CD4-positive, alpha-beta T cell (primary cell): ENCODE measurements around the gene KCNN3. TPM values are rescaled to one million over a fixed set of nuclear protein-coding genes. Genes with fewer than 3 reads are reported as not detected.
A peak's percentile ranks its signal among the peaks of the same experiment; 100 is the strongest.

Experiments used
- ATAC-seq: fragments of 200-7000 bp; cut with Tn5 transposase; one replicate; pipeline ENCODE4 v1.10.0; 2022; ENCODE audit warnings: mild to moderate bottlenecking; ENCODE audit not compliant: poor library complexity
- CTCF ChIA-PET: fragments of 350-600 bp; sonication (Branson Sonifier 250); formaldehyde crosslinking; loops from one replicate; lab custom pipeline; 2021; ENCODE audit warnings: antibody characterized with exemption, inconsistent platforms; lab: Charles Lee
- POLR2A ChIA-PET: fragments of 350-600 bp; sonication (Branson Sonifier 250); formaldehyde crosslinking; loops from one replicate; lab custom pipeline; 2021; ENCODE audit warnings: antibody characterized with exemption, inconsistent platforms; lab: Charles Lee
- DNase-seq, 14 experiments: peaks; one replicate each; pipeline ENCODE4 v3.0.0-alpha.2; 2013 to 2020; ENCODE audit warnings: mixed read lengths in 2 of 14
- H3K27ac ChIP-seq, 2 donors: one replicate each; pipeline versions ENCODE4 v1.5.1 to v1.7.0; 2013; ENCODE audit warnings: low read length in 2 of 2, low read depth in 1 of 2, mild to moderate bottlenecking in 1 of 2
- H3K27me3 ChIP-seq, 2 experiments: 1 replicate in 1 of 2; 2 replicates in 1 of 2; pipeline versions ENCODE4 v1.6.1 to v1.7.0; 2013; ENCODE audit warnings: low read length in 2 of 2, control low read depth in 1 of 2, mild to moderate bottlenecking in 1 of 2, moderate library complexity in 1 of 2; ENCODE audit not compliant: insufficient read depth in 2 of 2, control insufficient read depth in 1 of 2
- H3K36me3 ChIP-seq: one replicate; pipeline ENCODE4 v1.6.1; 2013; ENCODE audit warnings: low read length, control low read depth; ENCODE audit not compliant: insufficient read depth
- H3K4me1 ChIP-seq: one replicate; pipeline ENCODE4 v1.6.1; 2013; ENCODE audit warnings: low read length, control low read depth; ENCODE audit not compliant: insufficient read depth
- H3K4me3 ChIP-seq: one replicate; pipeline ENCODE4 v1.5.1; 2013; ENCODE audit warnings: mild to moderate bottlenecking, low read length, moderate library complexity
- H3K9me3 ChIP-seq, 2 experiments: 1 replicate in 1 of 2; 2 replicates in 1 of 2; pipeline versions ENCODE4 v1.6.1 to v1.7.0; 2013; ENCODE audit warnings: low read length in 2 of 2, mild to moderate bottlenecking in 2 of 2, control low read depth in 1 of 2, moderate library complexity in 1 of 2; ENCODE audit not compliant: control insufficient read depth in 1 of 2, insufficient read depth in 1 of 2
- H3K27ac Mint-ChIP-seq: one replicate; pipeline ENCODE4 v1.8.0; 2020; ENCODE audit warnings: mixed read lengths
- H3K27me3 Mint-ChIP-seq: one replicate; pipeline ENCODE4 v1.8.0; 2021; ENCODE audit warnings: mixed read lengths
- H3K36me3 Mint-ChIP-seq: one replicate; pipeline ENCODE4 v1.8.0; 2021; ENCODE audit warnings: low read depth, mixed read lengths
- H3K4me1 Mint-ChIP-seq: one replicate; pipeline ENCODE4 v1.8.0; 2021; ENCODE audit warnings: low read depth, mixed read lengths
- H3K4me3 Mint-ChIP-seq: one replicate; pipeline ENCODE4 v1.8.0; 2020; ENCODE audit warnings: mild to moderate bottlenecking, mixed read lengths
- H3K9me3 Mint-ChIP-seq: one replicate; pipeline ENCODE4 v1.8.0; 2020; ENCODE audit warnings: mixed read lengths
- CTCF ChIP-seq: fragments of 200-600 bp; IDR thresholded peaks from one replicate; pipeline ENCODE4 v1.8.0; 2022; ENCODE audit warnings: antibody characterized with exemption, mild to moderate bottlenecking
- intact Hi-C, 2 experiments: fragments of 100-400 bp; cut with DNase I in 1 of 2; cut with micrococcal nuclease in 1 of 2; formaldehyde crosslinking; loops; one replicate each; pipeline versions ENCODE4 v1.15.1 to v1.9.0; 2023 to 2025; cut with DNase I, micrococcal nuclease
- polyA plus RNA-seq, 2 donors: library from polyadenylated mRNA; unstranded; fragments of 120-200 nt; gene quantifications; one replicate each; pipeline ENCODE4 v1.2.1, GENCODE V29; 2013
- total RNA-seq, 174 experiments: library from RNA in 2 of 174; stranded (reverse) in 2 of 174; gene quantifications; one replicate each; pipeline ENCODE4 v1.2.3 and lab custom pipeline; 2021 to 2026

KCNN3 gene
- not detected for total RNA-seq
- polyA plus RNA-seq (2013, experiment 1 of 2): 0.05 TPM
- polyA plus RNA-seq (2013, experiment 2 of 2): 0.15 TPM
- total RNA-seq (lab: John Stamatoyannopoulos, UW): 0 to 2.4 (median 0.30) reads per million in 172 experiments

- POLR2A ChIA-PET: interaction anchor here (0.9 kb wide), 1 partner anchor 86 kb away, joined by 3 read pairs; the partner anchor contains the start of gene PBXIP1
- Mint-ChIP-seq H3K4me3 (peak within 1 kb of the TSS; percentile 5), H3K27ac (no peak within 1 kb of the TSS), H3K36me3 (no peaks in the 10 kb centered on the region), H3K4me1 (peaks cover 28% of the 10 kb centered on the region), H3K9me3 (no peaks in the 10 kb centered on the region), H3K27me3 (peaks cover 47% of the 10 kb centered on the region)
- Histone ChIP-seq H3K36me3 (no peaks in the 10 kb centered on the region), H3K4me1 (peaks cover 17% of the 10 kb centered on the region), H3K27ac (no peak within 1 kb of the TSS), H3K4me3 (no peak within 1 kb of the TSS), H3K27me3 (peaks cover 24 to 43% of the 10 kb centered on the region in 2 experiments), H3K9me3 (no peaks in the 10 kb centered on the region)
- intact Hi-C loops: no loop called here
- peak; percentile 44 to 87 (median 66) for DNase-seq
- TF ChIP-seq CTCF: no peak
- CTCF ChIA-PET: no interaction called here
- peak; percentile 99 for ATAC-seq
These were observed at the start of gene KCNN3 for GRCh38 chr1:154870115-154870571. KCNN3 (minus strand) TSS chr1:154870281; CDS start chr1:154869964, 317 bp downstream.

- Mint-ChIP-seq H3K36me3 (peaks cover 10% of the 10 kb centered on the region), H3K27me3 (no peaks in the 10 kb centered on the region), H3K4me3 (no peak overlapping the region), H3K27ac (no peak overlapping the region), H3K9me3 (no peaks in the 10 kb centered on the region), H3K4me1 (no peaks in the 10 kb centered on the region)
- H3K36me3 ChIP-seq: no peaks in the 10 kb centered on the region
- TF ChIP-seq CTCF: no peak
- no peak for ATAC-seq
- no peaks in the 10 kb centered on the region for H3K4me1 ChIP-seq
- H3K27me3 ChIP-seq: no peaks in the 10 kb centered on the region
- no peak overlapping the region for H3K4me3 ChIP-seq
- DNase-seq: no peak
- no peak overlapping the region for H3K27ac ChIP-seq
- ChIA-PET CTCF (no interaction called here), POLR2A (no interaction called here)
- no peaks in the 10 kb centered on the region for H3K9me3 ChIP-seq
- intact Hi-C loops: no loop called here
These were observed 43.2 kb upstream of the KCNN3 start for GRCh38 chr1:154913273-154913672.

- ATAC-seq (no peak), DNase-seq (no peak)
- peaks cover 10% of the 10 kb centered on the region for H3K36me3 Mint-ChIP-seq
- Histone ChIP-seq H3K4me1 (no peaks in the 10 kb centered on the region), H3K36me3 (no peaks in the 10 kb centered on the region), H3K4me3 (no peak overlapping the region), H3K9me3 (no peaks in the 10 kb centered on the region), H3K27ac (no peak overlapping the region), H3K27me3 (no peaks in the 10 kb centered on the region)
- intact Hi-C loops: no loop called here
- TF ChIP-seq CTCF: no peak
- H3K27me3 Mint-ChIP-seq: no peaks in the 10 kb centered on the region
- H3K27ac Mint-ChIP-seq: no peak overlapping the region
- no peaks in the 10 kb centered on the region for H3K4me1 Mint-ChIP-seq
- CTCF ChIA-PET: no interaction called here
- H3K4me3 Mint-ChIP-seq: no peak overlapping the region
- POLR2A ChIA-PET: no interaction called here
- no peaks in the 10 kb centered on the region for H3K9me3 Mint-ChIP-seq
These were observed 42.7 kb upstream of the KCNN3 start for GRCh38 chr1:154912755-154913154.
